GM19455 (cell line): Measurements from ENCODE around the gene TMEM242.

Experiments used
- ATAC-seq: cut with Tn5 transposase; IDR thresholded peaks from one replicate; pipeline ENCODE4 v1.9.1; 2021; ENCODE audit not compliant: unreplicated experiment

The TMEM242 gene

GRCh38 chr6:157272866-157273755, 50.2 kb downstream of the TMEM242 start:
- ATAC-seq: no peak

- ATAC-seq: no peak
Observed at GRCh38 chr6:157272372-157272771, 50.9 kb downstream of the TMEM242 start.

GRCh38 chr6:157271911-157272310, 51.4 kb downstream of the TMEM242 start:
- ATAC-seq: no peak

- ATAC-seq: no peak
Observed at GRCh38 chr6:157271441-157271840, 51.9 kb downstream of the TMEM242 start.

- no peak for ATAC-seq
Observed at GRCh38 chr6:157270916-157271315, 52.4 kb downstream of the TMEM242 start.

GRCh38 chr6:157270308-157270707, 53.0 kb downstream of the TMEM242 start:
- ATAC-seq: no peak

- no peak for ATAC-seq
Observed at GRCh38 chr6:157269261-157269794, 54.0 kb downstream of the TMEM242 start.

- no peak for ATAC-seq
Observed at GRCh38 chr6:157268835-157269234, 54.5 kb downstream of the TMEM242 start.

GRCh38 chr6:157268396-157268795, 54.9 kb downstream of the TMEM242 start:
- no peak for ATAC-seq

- no peak for ATAC-seq
Observed at GRCh38 chr6:157267654-157268053, 55.7 kb downstream of the TMEM242 start.

- no peak for ATAC-seq
Observed at GRCh38 chr6:157267109-157267611, 56.2 kb downstream of the TMEM242 start.

GRCh38 chr6:157266274-157267101, 56.8 kb downstream of the TMEM242 start:
- ATAC-seq: no peak

GRCh38 chr6:157265635-157266034, 57.7 kb downstream of the TMEM242 start:
- no peak for ATAC-seq

GRCh38 chr6:157265186-157265585, 58.1 kb downstream of the TMEM242 start:
- ATAC-seq: no peak

GRCh38 chr6:157264701-157265100, 58.6 kb downstream of the TMEM242 start:
- no peak for ATAC-seq

- ATAC-seq: no peak
Observed at GRCh38 chr6:157263881-157264397, 59.4 kb downstream of the TMEM242 start.

- ATAC-seq: no peak
Observed at GRCh38 chr6:157263146-157263545, 60.2 kb downstream of the TMEM242 start.

- no peak for ATAC-seq
Observed at GRCh38 chr6:157261606-157262005, 61.7 kb downstream of the TMEM242 start.

GRCh38 chr6:157260735-157261410, 62.4 kb downstream of the TMEM242 start:
- ATAC-seq: no peak

- ATAC-seq: no peak
Observed at GRCh38 chr6:157259443-157259842, 63.9 kb downstream of the TMEM242 start.

- no peak for ATAC-seq
Observed at GRCh38 chr6:157258878-157259277, 64.4 kb downstream of the TMEM242 start.
